CD4-positive, alpha-beta T cell (primary cell): ENCODE results near the gene FARP1. TPM values are rescaled to one million over a fixed set of nuclear protein-coding genes. Genes with fewer than 3 reads are reported as not detected.

Source experiments
- ATAC-seq: fragments of 200-7000 bp; cut with Tn5 transposase; one replicate; pipeline ENCODE4 v1.10.0; 2022; ENCODE audit warnings: mild to moderate bottlenecking; ENCODE audit not compliant: poor library complexity
- CTCF ChIA-PET: fragments of 350-600 bp; sonication (Branson Sonifier 250); formaldehyde crosslinking; loops from one replicate; lab custom pipeline; 2021; ENCODE audit warnings: antibody characterized with exemption, inconsistent platforms; lab: Charles Lee
- POLR2A ChIA-PET: fragments of 350-600 bp; sonication (Branson Sonifier 250); formaldehyde crosslinking; loops from one replicate; lab custom pipeline; 2021; ENCODE audit warnings: antibody characterized with exemption, inconsistent platforms; lab: Charles Lee
- DNase-seq, 14 experiments: peaks; one replicate each; pipeline ENCODE4 v3.0.0-alpha.2; 2013 to 2020; ENCODE audit warnings: mixed read lengths in 2 of 14
- H3K27ac ChIP-seq, 2 donors: one replicate each; pipeline versions ENCODE4 v1.5.1 to v1.7.0; 2013; ENCODE audit warnings: low read length in 2 of 2, low read depth in 1 of 2, mild to moderate bottlenecking in 1 of 2
- H3K27me3 ChIP-seq, 2 experiments: 1 replicate in 1 of 2; 2 replicates in 1 of 2; pipeline versions ENCODE4 v1.6.1 to v1.7.0; 2013; ENCODE audit warnings: low read length in 2 of 2, control low read depth in 1 of 2, mild to moderate bottlenecking in 1 of 2, moderate library complexity in 1 of 2; ENCODE audit not compliant: insufficient read depth in 2 of 2, control insufficient read depth in 1 of 2
- H3K36me3 ChIP-seq: one replicate; pipeline ENCODE4 v1.6.1; 2013; ENCODE audit warnings: low read length, control low read depth; ENCODE audit not compliant: insufficient read depth
- H3K4me1 ChIP-seq: one replicate; pipeline ENCODE4 v1.6.1; 2013; ENCODE audit warnings: low read length, control low read depth; ENCODE audit not compliant: insufficient read depth
- H3K4me3 ChIP-seq: one replicate; pipeline ENCODE4 v1.5.1; 2013; ENCODE audit warnings: mild to moderate bottlenecking, low read length, moderate library complexity
- H3K9me3 ChIP-seq, 2 experiments: 1 replicate in 1 of 2; 2 replicates in 1 of 2; pipeline versions ENCODE4 v1.6.1 to v1.7.0; 2013; ENCODE audit warnings: low read length in 2 of 2, mild to moderate bottlenecking in 2 of 2, control low read depth in 1 of 2, moderate library complexity in 1 of 2; ENCODE audit not compliant: control insufficient read depth in 1 of 2, insufficient read depth in 1 of 2
- H3K27ac Mint-ChIP-seq: one replicate; pipeline ENCODE4 v1.8.0; 2020; ENCODE audit warnings: mixed read lengths
- H3K27me3 Mint-ChIP-seq: one replicate; pipeline ENCODE4 v1.8.0; 2021; ENCODE audit warnings: mixed read lengths
- H3K36me3 Mint-ChIP-seq: one replicate; pipeline ENCODE4 v1.8.0; 2021; ENCODE audit warnings: low read depth, mixed read lengths
- H3K4me1 Mint-ChIP-seq: one replicate; pipeline ENCODE4 v1.8.0; 2021; ENCODE audit warnings: low read depth, mixed read lengths
- H3K4me3 Mint-ChIP-seq: one replicate; pipeline ENCODE4 v1.8.0; 2020; ENCODE audit warnings: mild to moderate bottlenecking, mixed read lengths
- H3K9me3 Mint-ChIP-seq: one replicate; pipeline ENCODE4 v1.8.0; 2020; ENCODE audit warnings: mixed read lengths
- CTCF ChIP-seq: fragments of 200-600 bp; IDR thresholded peaks from one replicate; pipeline ENCODE4 v1.8.0; 2022; ENCODE audit warnings: antibody characterized with exemption, mild to moderate bottlenecking
- intact Hi-C, 2 experiments: fragments of 100-400 bp; cut with DNase I in 1 of 2; cut with micrococcal nuclease in 1 of 2; formaldehyde crosslinking; loops; one replicate each; pipeline versions ENCODE4 v1.15.1 to v1.9.0; 2023 to 2025; cut with DNase I, micrococcal nuclease
- total RNA-seq, 174 experiments: library from RNA in 2 of 174; stranded (reverse) in 2 of 174; gene quantifications; one replicate each; pipeline ENCODE4 v1.2.3 and lab custom pipeline; 2021 to 2026

The FARP1 gene
- total RNA-seq, 2 experiments from 2014 or later, result 0.30 TPM; not detected in 1

- ChIA-PET POLR2A (no interaction called here), CTCF (no interaction called here)
- H3K9me3 ChIP-seq, result no peaks in the 10 kb centered on the region
- no peak overlapping the region for H3K27ac ChIP-seq
- Mint-ChIP-seq H3K4me3 (no peak overlapping the region), H3K9me3 (no peaks in the 10 kb centered on the region), H3K27me3 (peaks cover 18% of the 10 kb centered on the region), H3K36me3 (no peaks in the 10 kb centered on the region), H3K4me1 (no peaks in the 10 kb centered on the region), H3K27ac (no peak overlapping the region)
- H3K4me1 ChIP-seq, result no peaks in the 10 kb centered on the region
- no peaks in the 10 kb centered on the region for H3K36me3 ChIP-seq
- no peak overlapping the region for H3K4me3 ChIP-seq
- DNase-seq (no peak), ATAC-seq (no peak)
- no peaks in the 10 kb centered on the region for H3K27me3 ChIP-seq
- no peak for TF ChIP-seq CTCF
- intact Hi-C loops, result no loop called here
Measured at GRCh38 chr13:98190889-98191444, 48.1 kb downstream of the FARP1 start.

GRCh38 chr13:98192008-98192407, 49.1 kb downstream of the FARP1 start:
- ATAC-seq (no peak), DNase-seq (no peak)
- H3K4me3 ChIP-seq, result no peak overlapping the region
- Mint-ChIP-seq H3K27ac (no peak overlapping the region), H3K4me3 (no peak overlapping the region), H3K4me1 (no peaks in the 10 kb centered on the region), H3K27me3 (peaks cover 12% of the 10 kb centered on the region), H3K9me3 (no peaks in the 10 kb centered on the region), H3K36me3 (no peaks in the 10 kb centered on the region)
- no peaks in the 10 kb centered on the region for H3K4me1 ChIP-seq
- H3K27ac ChIP-seq, result no peak overlapping the region
- H3K27me3 ChIP-seq, result no peaks in the 10 kb centered on the region
- CTCF ChIA-PET, result no interaction called here
- H3K36me3 ChIP-seq, result no peaks in the 10 kb centered on the region
- no peak for TF ChIP-seq CTCF
- no peaks in the 10 kb centered on the region for H3K9me3 ChIP-seq
- intact Hi-C loops, result no loop called here
- POLR2A ChIA-PET, result no interaction called here

GRCh38 chr13:98195054-98195791, 52.3 kb downstream of the FARP1 start:
- CTCF ChIA-PET, result no interaction called here
- H3K27ac Mint-ChIP-seq, result no peak overlapping the region
- H3K27me3 ChIP-seq, result peaks cover 0 to 2% of the 10 kb centered on the region in 2 experiments

More at GRCh38 chr13:98195054-98195791, 52.3 kb downstream of the FARP1 start:
- intact Hi-C loops, result no loop called here
- DNase-seq (no peak), ATAC-seq (no peak)
- no peaks in the 10 kb centered on the region for H3K9me3 Mint-ChIP-seq
- Histone ChIP-seq H3K9me3 (no peaks in the 10 kb centered on the region), H3K4me1 (no peaks in the 10 kb centered on the region), H3K27ac (no peak overlapping the region), H3K4me3 (no peak overlapping the region), H3K36me3 (no peaks in the 10 kb centered on the region)
- no peak for TF ChIP-seq CTCF
- no peaks in the 10 kb centered on the region for H3K4me1 Mint-ChIP-seq
- no peak overlapping the region for H3K4me3 Mint-ChIP-seq
- POLR2A ChIA-PET, result no interaction called here
- H3K36me3 Mint-ChIP-seq, result no peaks in the 10 kb centered on the region
- peaks cover 13% of the 10 kb centered on the region for H3K27me3 Mint-ChIP-seq
